ENCODE measurements around the gene FAM81B.

Gene FAM81B

GRCh38 chr5:95484421-95484820 lies 93.3 kb downstream of the FAM81B start:
- DNase-seq (ENCODE audit: low read depth) = no peak

DNA sequence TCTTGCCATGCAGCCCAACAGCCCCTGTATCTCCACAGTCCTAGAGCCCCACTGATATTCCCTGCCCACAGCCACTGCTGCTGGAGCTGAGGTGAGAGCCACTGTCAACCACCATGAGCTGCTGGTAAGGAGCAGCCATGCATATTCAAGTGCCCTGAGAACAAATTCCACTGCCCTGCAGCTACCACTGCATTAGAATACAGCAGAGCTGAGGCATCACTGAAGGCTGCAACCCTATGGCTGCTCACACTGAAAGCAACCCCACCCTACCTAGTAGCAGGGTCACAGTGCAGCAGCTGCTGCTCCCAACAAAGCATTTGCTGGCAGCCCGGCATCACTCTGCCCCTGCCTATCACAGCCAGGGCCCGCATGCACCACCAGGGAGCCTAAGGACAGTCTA lies 95.0 kb downstream of the FAM81B start:
- no peak for DNase-seq (ENCODE audit: low read depth)

GRCh38 chr5:95487880-95488279 lies 96.7 kb downstream of the FAM81B start:
- DNase-seq (ENCODE audit: low read depth) = no peak
